Measurements from ENCODE around the gene SH2D4B. TPM values are rescaled to one million over a fixed set of nuclear protein-coding genes. Genes with fewer than 3 reads are reported as not detected.

SH2D4B gene
- total RNA-seq, 1 donor from 2014 or later = 0.07 TPM

DNA sequence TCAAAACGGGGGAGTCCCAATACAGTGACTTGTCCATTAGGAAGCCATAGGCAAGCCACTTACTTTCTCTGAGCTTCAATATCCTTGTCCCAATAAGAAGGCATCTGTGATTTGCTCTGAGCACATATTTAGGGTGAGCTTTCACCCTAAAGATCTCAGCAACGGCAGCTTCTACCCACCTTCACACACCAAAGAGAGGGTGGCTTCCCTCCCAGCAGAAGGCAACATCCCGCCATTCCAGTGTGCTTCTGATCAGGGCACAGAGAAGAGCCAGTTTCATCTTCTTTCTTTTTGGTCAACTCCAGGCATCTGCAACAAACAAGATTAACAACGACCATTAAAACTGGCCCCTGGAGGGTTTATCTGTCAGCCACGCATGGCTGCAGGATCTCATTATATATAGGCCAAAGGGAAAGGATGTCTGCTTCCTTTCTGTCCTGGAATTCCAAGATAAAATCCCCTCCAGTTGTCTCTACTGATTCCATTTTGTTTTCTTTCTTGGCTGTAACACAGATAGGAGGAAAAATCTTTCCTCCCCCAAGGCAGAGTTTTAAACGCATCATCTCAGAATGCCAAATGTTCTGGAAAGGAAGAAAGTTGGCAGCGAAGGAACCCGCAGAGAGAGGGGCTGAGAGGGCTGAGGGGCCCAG, 491 bp upstream of the SH2D4B start:
- Mint-ChIP-seq H3K4me1 (ENCODE audit: low read depth) (peaks cover 3% of the 10 kb centered on the region), H3K36me3 (ENCODE audit: low read depth) (no peaks in the 10 kb centered on the region), H3K9me3 (ENCODE audit: low read depth) (no peaks in the 10 kb centered on the region), H3K27ac (ENCODE audit: unreplicated experiment) (no peak overlapping the region), H3K27me3 (ENCODE audit: low read depth) (peaks cover 6% of the 10 kb centered on the region), H3K4me3 (ENCODE audit: unreplicated experiment) (no peak overlapping the region)
- DNase-seq (ENCODE audit: low spot score) = peak; percentile 13
- TF ChIP-seq, protein P1, sequence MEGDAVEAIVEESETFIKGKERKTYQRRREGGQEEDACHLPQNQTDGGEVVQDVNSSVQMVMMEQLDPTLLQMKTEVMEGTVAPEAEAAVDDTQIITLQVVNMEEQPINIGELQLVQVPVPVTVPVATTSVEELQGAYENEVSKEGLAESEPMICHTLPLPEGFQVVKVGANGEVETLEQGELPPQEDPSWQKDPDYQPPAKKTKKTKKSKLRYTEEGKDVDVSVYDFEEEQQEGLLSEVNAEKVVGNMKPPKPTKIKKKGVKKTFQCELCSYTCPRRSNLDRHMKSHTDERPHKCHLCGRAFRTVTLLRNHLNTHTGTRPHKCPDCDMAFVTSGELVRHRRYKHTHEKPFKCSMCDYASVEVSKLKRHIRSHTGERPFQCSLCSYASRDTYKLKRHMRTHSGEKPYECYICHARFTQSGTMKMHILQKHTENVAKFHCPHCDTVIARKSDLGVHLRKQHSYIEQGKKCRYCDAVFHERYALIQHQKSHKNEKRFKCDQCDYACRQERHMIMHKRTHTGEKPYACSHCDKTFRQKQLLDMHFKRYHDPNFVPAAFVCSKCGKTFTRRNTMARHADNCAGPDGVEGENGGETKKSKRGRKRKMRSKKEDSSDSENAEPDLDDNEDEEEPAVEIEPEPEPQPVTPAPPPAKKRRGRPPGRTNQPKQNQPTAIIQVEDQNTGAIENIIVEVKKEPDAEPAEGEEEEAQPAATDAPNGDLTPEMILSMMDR (IDR thresholded peaks at IDR 0.05) = no peak

DNA sequence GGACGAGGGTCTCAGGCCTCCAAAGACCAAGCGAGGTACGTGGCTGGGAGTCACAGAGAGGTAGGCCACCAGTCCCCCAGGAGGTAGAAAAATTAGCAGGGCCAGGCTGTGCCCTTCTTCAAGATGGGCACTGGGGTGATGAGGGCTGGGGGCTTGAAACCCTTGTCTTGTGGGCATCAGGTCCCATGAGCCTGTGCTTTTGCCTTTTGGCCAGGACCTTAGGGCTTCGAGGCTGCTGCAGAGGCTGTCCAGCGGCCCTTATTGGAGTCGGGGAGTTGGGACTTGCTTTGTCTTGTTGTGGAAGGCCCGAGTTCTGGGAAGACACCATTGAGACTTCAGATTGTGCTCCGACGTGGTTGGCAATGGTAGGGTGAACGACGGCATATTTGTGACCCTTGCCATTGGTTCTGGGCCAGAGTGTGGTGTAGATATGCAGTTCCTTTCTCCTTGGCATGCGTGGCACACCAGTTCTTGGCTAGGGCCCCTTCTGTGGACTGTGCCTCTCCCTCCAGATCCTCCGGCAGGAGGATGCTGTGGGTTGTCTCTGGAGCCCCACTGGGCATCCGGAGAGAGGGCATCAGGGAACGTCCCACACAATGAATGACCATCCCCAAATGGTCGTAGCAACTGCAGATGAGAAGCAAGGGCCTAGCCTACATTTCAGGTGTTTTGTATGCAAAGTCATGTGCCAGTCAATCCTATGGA, 931 bp downstream of the SH2D4B start:
- Mint-ChIP-seq H3K36me3 (ENCODE audit: low read depth) (no peaks in the 10 kb centered on the region), H3K27ac (ENCODE audit: unreplicated experiment) (no peak overlapping the region), H3K4me3 (ENCODE audit: unreplicated experiment) (no peak overlapping the region), H3K9me3 (ENCODE audit: low read depth) (no peaks in the 10 kb centered on the region), H3K4me1 (ENCODE audit: low read depth) (peaks cover 3% of the 10 kb centered on the region), H3K27me3 (ENCODE audit: low read depth) (peaks cover 6% of the 10 kb centered on the region)
- TF ChIP-seq, protein P1 (IDR thresholded peaks at IDR 0.05) = no peak
- peak; percentile 59 for DNase-seq (ENCODE audit: low spot score)

DNA sequence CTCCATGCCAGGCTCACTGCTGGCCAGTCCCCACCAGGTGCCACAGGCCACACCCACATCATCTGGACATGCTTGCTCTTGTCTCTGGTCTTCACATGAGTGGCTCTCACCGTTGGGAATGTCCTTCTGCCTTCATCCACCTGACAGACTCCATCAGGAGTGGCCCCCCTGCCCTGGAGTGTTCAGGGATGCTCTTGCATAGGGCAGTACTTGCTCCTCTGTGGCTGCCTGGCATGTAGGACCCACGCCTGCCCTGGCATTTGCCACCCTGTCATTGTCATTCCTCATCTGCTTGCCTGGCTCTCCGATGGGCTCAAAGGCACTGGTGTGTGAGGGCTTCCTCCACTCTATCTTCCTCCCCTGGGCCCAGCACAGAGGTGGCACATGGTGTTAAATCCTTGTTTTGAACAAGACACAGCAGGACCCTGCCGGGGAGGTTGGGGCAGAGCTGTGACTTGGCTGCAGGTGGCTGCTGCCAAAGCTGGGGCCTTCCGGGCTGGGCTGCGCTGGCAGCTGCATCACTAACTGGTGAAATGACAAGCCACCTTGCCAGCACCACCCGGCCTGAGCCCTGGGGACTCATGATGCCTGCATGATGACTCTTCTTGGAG, 1.8 kb downstream of the SH2D4B start:
- Mint-ChIP-seq H3K27me3 (ENCODE audit: low read depth) (peaks cover 6% of the 10 kb centered on the region), H3K4me1 (ENCODE audit: low read depth) (peaks cover 3% of the 10 kb centered on the region), H3K27ac (ENCODE audit: unreplicated experiment) (no peak overlapping the region), H3K4me3 (ENCODE audit: unreplicated experiment) (no peak overlapping the region), H3K36me3 (ENCODE audit: low read depth) (no peaks in the 10 kb centered on the region), H3K9me3 (ENCODE audit: low read depth) (no peaks in the 10 kb centered on the region)
- TF ChIP-seq, protein P1 (IDR thresholded peaks at IDR 0.05) = no peak
- peak; percentile 46 for DNase-seq (ENCODE audit: low spot score)

DNA sequence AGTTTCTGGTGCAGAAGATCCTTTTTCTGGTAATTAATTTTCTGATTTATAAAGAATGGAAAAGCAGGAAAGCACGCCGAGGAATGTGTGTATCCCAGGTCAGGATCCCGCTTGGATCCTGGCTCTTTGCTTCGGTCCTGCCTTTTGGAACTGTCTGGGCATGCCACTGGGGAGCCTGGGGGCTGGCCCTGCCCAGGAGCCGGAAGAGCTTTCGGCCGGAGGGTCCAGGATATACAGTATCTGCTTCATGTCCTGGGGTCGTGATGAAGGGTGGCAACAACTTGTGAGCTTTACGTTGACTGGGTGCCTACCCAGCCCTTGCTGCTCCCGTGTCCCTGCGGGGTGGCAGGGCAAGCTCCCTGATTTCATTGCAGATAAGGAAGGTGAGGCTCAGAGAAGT, 2.4 kb downstream of the SH2D4B start:
- H3K9me3 Mint-ChIP-seq (ENCODE audit: low read depth) = no peaks in the 10 kb centered on the region
- TF ChIP-seq, protein P1 (IDR thresholded peaks at IDR 0.05) = no peak
- H3K27me3 Mint-ChIP-seq (ENCODE audit: low read depth) = peaks cover 6% of the 10 kb centered on the region
- no peaks in the 10 kb centered on the region for H3K36me3 Mint-ChIP-seq (ENCODE audit: low read depth)
- H3K4me1 Mint-ChIP-seq (ENCODE audit: low read depth) = peaks cover 3% of the 10 kb centered on the region
- no peak overlapping the region for H3K4me3 Mint-ChIP-seq (ENCODE audit: unreplicated experiment)
- H3K27ac Mint-ChIP-seq (ENCODE audit: unreplicated experiment) = no peak overlapping the region
- no peak for DNase-seq (ENCODE audit: low spot score)

DNA sequence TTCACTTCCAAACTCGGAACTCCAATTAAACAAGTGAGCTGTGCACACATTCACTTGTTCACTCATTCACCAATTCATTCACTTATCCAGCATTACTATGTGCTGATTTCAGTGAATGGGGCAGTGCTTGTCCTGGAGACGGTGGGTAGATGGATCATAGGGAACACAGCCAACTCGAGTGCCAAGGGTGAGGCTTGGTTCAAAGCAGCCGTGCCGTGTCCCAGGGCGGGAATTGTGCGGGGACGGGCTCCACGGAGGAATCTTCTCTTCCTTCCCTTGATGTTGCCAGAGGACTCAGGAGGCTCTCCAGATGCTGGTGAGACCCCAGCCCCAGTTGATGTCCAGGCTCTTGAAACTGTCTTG, 2.9 kb downstream of the SH2D4B start:
- no peak for DNase-seq (ENCODE audit: low spot score)
- peaks cover 3% of the 10 kb centered on the region for H3K4me1 Mint-ChIP-seq (ENCODE audit: low read depth)
- no peaks in the 10 kb centered on the region for H3K36me3 Mint-ChIP-seq (ENCODE audit: low read depth)
- H3K4me3 Mint-ChIP-seq (ENCODE audit: unreplicated experiment) = no peak overlapping the region
- TF ChIP-seq, protein P1 (IDR thresholded peaks at IDR 0.05) = no peak
- H3K27me3 Mint-ChIP-seq (ENCODE audit: low read depth) = peaks cover 10% of the 10 kb centered on the region
- no peak overlapping the region for H3K27ac Mint-ChIP-seq (ENCODE audit: unreplicated experiment)
- no peaks in the 10 kb centered on the region for H3K9me3 Mint-ChIP-seq (ENCODE audit: low read depth)
